Activated CD8-positive, alpha-beta T cell treated with anti-CD3 and anti-CD28 coated beads, Interleukin-2, amount 10 ng/mL, durations not matched to agents 7 days and 5 days (primary cell): ENCODE results near the gene PXMP2. TPM values are rescaled to one million over a fixed set of nuclear protein-coding genes. Genes with fewer than 3 reads are reported as not detected.

Source experiments
- ATAC-seq: fragments of 150-1000 bp; cut with Tn5 transposase; one replicate; pipeline ENCODE4 v1.10.0; 2021; ENCODE audit warnings: moderate library complexity
- CTCF ChIA-PET: fragments of 350-600 bp; sonication (Branson Sonifier 250); formaldehyde crosslinking; loops from one replicate; lab custom pipeline; 2021; ENCODE audit warnings: antibody characterized with exemption; lab: Charles Lee
- POLR2A ChIA-PET: fragments of 350-600 bp; sonication (Branson Sonifier 250); formaldehyde crosslinking; loops from one replicate; lab custom pipeline; 2021; ENCODE audit warnings: antibody characterized with exemption; lab: Charles Lee
- DNase-seq: peaks from one replicate; pipeline ENCODE4 v3.0.0-alpha.2; 2020
- H3K27ac Mint-ChIP-seq: one replicate; pipeline ENCODE4 v1.8.0; 2021; ENCODE audit warnings: mild to moderate bottlenecking, mixed read lengths
- H3K27me3 Mint-ChIP-seq: one replicate; pipeline ENCODE4 v1.8.0; 2021; ENCODE audit warnings: low read depth, mixed read lengths
- H3K36me3 Mint-ChIP-seq: one replicate; pipeline ENCODE4 v1.8.0; 2021; ENCODE audit warnings: low read depth, mixed read lengths
- H3K4me1 Mint-ChIP-seq: one replicate; pipeline ENCODE4 v1.8.0; 2021; ENCODE audit warnings: low read depth, mixed read lengths
- H3K4me3 Mint-ChIP-seq: one replicate; pipeline ENCODE4 v1.8.0; 2021; ENCODE audit warnings: mild to moderate bottlenecking, mixed read lengths
- H3K9me3 Mint-ChIP-seq: one replicate; pipeline ENCODE4 v1.8.0; 2022; ENCODE audit warnings: mixed read lengths; ENCODE audit not compliant: insufficient read depth
- total RNA-seq, 2 experiments: library from RNA; stranded (reverse); gene quantifications; one replicate each; pipeline ENCODE4 v1.2.3, GENCODE V29; 2021

The PXMP2 gene
- 10 to 100 TPM; 38.0 to 40.6 TPM for total RNA-seq

GRCh38 chr12:132687211-132688164 lies at the start of gene PXMP2, which contains the start of gene POLE:
Gene PXMP2, plus strand, starts transcription at chr12:132687587. Its CDS starts 84 bp downstream, at chr12:132687671.
Gene POLE, minus strand, starts transcription at chr12:132687342. Its CDS starts 27 bp downstream, at chr12:132687315.
- ChIA-PET CTCF (no interaction called here), POLR2A (interaction anchor here (1.3 kb wide), 1 partner anchor 23 kb away, joined by 6 read pairs; the partner anchor contains the start of gene PGAM5)
- Mint-ChIP-seq H3K4me1 (peaks cover 29% of the 10 kb centered on the region), H3K27me3 (no peaks in the 10 kb centered on the region), H3K27ac (peak within 1 kb of the TSS; percentile 90), H3K4me3 (peak within 1 kb of the TSS; percentile 78), H3K36me3 (peaks cover 35% of the 10 kb centered on the region), H3K9me3 (no peaks in the 10 kb centered on the region)
- ATAC-seq (peak; percentile 94), DNase-seq (peak; percentile 97)

- Mint-ChIP-seq H3K36me3 (peaks cover 78% of the 10 kb centered on the region), H3K4me1 (peaks cover 27% of the 10 kb centered on the region), H3K9me3 (no peaks in the 10 kb centered on the region), H3K27me3 (no peaks in the 10 kb centered on the region), H3K4me3 (no peak overlapping the region), H3K27ac (no peak overlapping the region)
- DNase-seq (no peak), ATAC-seq (no peak)
- ChIA-PET CTCF (interaction anchor here (0.8 to 1.7 kb wide), 3 partner anchors 9 to 484 kb away, joined by 3 to 8 read pairs (median 3); no protein-coding TSS in a partner anchor), POLR2A (no interaction called here)
Measured at GRCh38 chr12:132637811-132638210, 49.6 kb upstream of the PXMP2 start.

GRCh38 chr12:132638541-132639408 lies 48.6 kb upstream of the PXMP2 start:
- peak; percentile 45 for ATAC-seq
- ChIA-PET CTCF (interaction anchor here (0.7 to 1.7 kb wide), 11 partner anchors 8 to 485 kb away, joined by 3 to 8 read pairs (median 3); no protein-coding TSS in a partner anchor), POLR2A (no interaction called here)
- peak overlapping the region; percentile 19 for H3K27ac Mint-ChIP-seq
- no peak overlapping the region for H3K4me3 Mint-ChIP-seq
- H3K36me3 Mint-ChIP-seq: peaks cover 78% of the 10 kb centered on the region
- H3K27me3 Mint-ChIP-seq: no peaks in the 10 kb centered on the region
- H3K9me3 Mint-ChIP-seq: no peaks in the 10 kb centered on the region
- H3K4me1 Mint-ChIP-seq: peaks cover 27% of the 10 kb centered on the region
- no peak for DNase-seq

- peak; percentile 13 for ATAC-seq
- Mint-ChIP-seq H3K36me3 (peaks cover 73% of the 10 kb centered on the region), H3K9me3 (no peaks in the 10 kb centered on the region), H3K4me1 (peaks cover 27% of the 10 kb centered on the region), H3K27me3 (no peaks in the 10 kb centered on the region), H3K4me3 (no peak overlapping the region), H3K27ac (no peak overlapping the region)
- no peak for DNase-seq
- ChIA-PET CTCF (interaction anchor here (1.6 to 1.7 kb wide), 2 partner anchors 19 to 31 kb away, joined by 3 read pairs; no protein-coding TSS in a partner anchor), POLR2A (no interaction called here)
Measured at GRCh38 chr12:132639956-132640520, 47.3 kb upstream of the PXMP2 start.

GRCh38 chr12:132640936-132641335 lies 46.5 kb upstream of the PXMP2 start:
- CTCF ChIA-PET: interaction anchor here (1.6 kb wide), 1 partner anchor 32 kb away, joined by 3 read pairs; no protein-coding TSS in a partner anchor
- peaks cover 27% of the 10 kb centered on the region for H3K4me1 Mint-ChIP-seq
- DNase-seq: no peak
- peaks cover 69% of the 10 kb centered on the region for H3K36me3 Mint-ChIP-seq
- ATAC-seq: peak; percentile 10
- H3K4me3 Mint-ChIP-seq: no peak overlapping the region
- no peaks in the 10 kb centered on the region for H3K27me3 Mint-ChIP-seq
- no peaks in the 10 kb centered on the region for H3K9me3 Mint-ChIP-seq
- POLR2A ChIA-PET: interaction anchor here (0.8 kb wide), 1 partner anchor 28 kb away, joined by 3 read pairs; no protein-coding TSS in a partner anchor
- H3K27ac Mint-ChIP-seq: peak overlapping the region; percentile 31

- Mint-ChIP-seq H3K9me3 (no peaks in the 10 kb centered on the region), H3K36me3 (peaks cover 69% of the 10 kb centered on the region), H3K4me3 (no peak overlapping the region), H3K27ac (no peak overlapping the region), H3K27me3 (no peaks in the 10 kb centered on the region), H3K4me1 (peaks cover 27% of the 10 kb centered on the region)
- DNase-seq (no peak), ATAC-seq (no peak)
- POLR2A ChIA-PET: no interaction called here
- CTCF ChIA-PET: no interaction called here
Measured at GRCh38 chr12:132641811-132642650, 45.4 kb upstream of the PXMP2 start.

GRCh38 chr12:132642846-132643835 lies 44.2 kb upstream of the PXMP2 start:
- no peak overlapping the region for H3K4me3 Mint-ChIP-seq
- no peaks in the 10 kb centered on the region for H3K27me3 Mint-ChIP-seq
- no peak for DNase-seq
- H3K9me3 Mint-ChIP-seq: no peaks in the 10 kb centered on the region
- ATAC-seq: no peak
- H3K36me3 Mint-ChIP-seq: peaks cover 67% of the 10 kb centered on the region
- ChIA-PET CTCF (no interaction called here), POLR2A (interaction anchor here (1.0 kb wide), 1 partner anchor 186 kb away, joined by 4 read pairs; no protein-coding TSS in a partner anchor)
- H3K4me1 Mint-ChIP-seq: peaks cover 18% of the 10 kb centered on the region
- no peak overlapping the region for H3K27ac Mint-ChIP-seq

GRCh38 chr12:132646850-132647249 lies 40.5 kb upstream of the PXMP2 start:
- peaks cover 4% of the 10 kb centered on the region for H3K4me1 Mint-ChIP-seq
- H3K27ac Mint-ChIP-seq: no peak overlapping the region
- no peaks in the 10 kb centered on the region for H3K9me3 Mint-ChIP-seq
- H3K36me3 Mint-ChIP-seq: peaks cover 57% of the 10 kb centered on the region
- ChIA-PET POLR2A (no interaction called here), CTCF (no interaction called here)
- no peak for DNase-seq
- no peaks in the 10 kb centered on the region for H3K27me3 Mint-ChIP-seq
- no peak overlapping the region for H3K4me3 Mint-ChIP-seq
- no peak for ATAC-seq

- ATAC-seq (no peak), DNase-seq (no peak)
- H3K27me3 Mint-ChIP-seq: no peaks in the 10 kb centered on the region
- CTCF ChIA-PET: interaction anchor here (1.4 kb wide), 1 partner anchor 9 kb away, joined by 7 read pairs; no protein-coding TSS in a partner anchor
- H3K36me3 Mint-ChIP-seq: peaks cover 53% of the 10 kb centered on the region
- H3K9me3 Mint-ChIP-seq: no peaks in the 10 kb centered on the region
- POLR2A ChIA-PET: interaction anchor here (1.0 kb wide), 1 partner anchor 9 kb away, joined by 3 read pairs; no protein-coding TSS in a partner anchor
- no peak overlapping the region for H3K27ac Mint-ChIP-seq
- no peak overlapping the region for H3K4me3 Mint-ChIP-seq
- peaks cover 3% of the 10 kb centered on the region for H3K4me1 Mint-ChIP-seq
Measured at GRCh38 chr12:132647858-132648257, 39.5 kb upstream of the PXMP2 start.
